Calu3 (cell line): ENCODE measurements around the gene SUCLG1. TPM values are rescaled to one million over a fixed set of nuclear protein-coding genes. Genes with fewer than 3 reads are reported as not detected.

Experiments used
- BruUV-seq: library from RNA; stranded (reverse); fragments of 400-500 nt; replicated peaks from 2 replicates; lab custom pipeline; 2021; lab: Mats Ljungman, UMichigan
- CTCF ChIA-PET: fragments of 300-600 bp; sonication (Branson Sonifier 250); formaldehyde crosslinking; loops from one replicate; lab custom pipeline; 2022; ENCODE audit warnings: antibody characterized with exemption; lab: Charles Lee
- DNase-seq: peaks from one replicate; pipeline ENCODE4 v3.0.0; 2022
- H3K27ac Mint-ChIP-seq: one replicate; pipeline ENCODE4 v1.8.0; 2022; ENCODE audit warnings: mixed read lengths; ENCODE audit not compliant: unreplicated experiment
- H3K27me3 Mint-ChIP-seq: one replicate; pipeline ENCODE4 v1.8.0; 2022; ENCODE audit warnings: mixed read lengths; ENCODE audit not compliant: unreplicated experiment
- H3K36me3 Mint-ChIP-seq: one replicate; pipeline ENCODE4 v1.8.0; 2022; ENCODE audit warnings: mild to moderate bottlenecking, moderate library complexity, mixed read lengths; ENCODE audit not compliant: insufficient read depth, unreplicated experiment
- H3K4me1 Mint-ChIP-seq: one replicate; pipeline ENCODE4 v1.8.0; 2022; ENCODE audit warnings: mild to moderate bottlenecking, low read depth, mixed read lengths; ENCODE audit not compliant: unreplicated experiment
- H3K4me3 Mint-ChIP-seq: one replicate; pipeline ENCODE4 v1.8.0; 2022; ENCODE audit warnings: mild to moderate bottlenecking, low read depth, moderate library complexity, mixed read lengths; ENCODE audit not compliant: unreplicated experiment
- H3K9me3 Mint-ChIP-seq: one replicate; pipeline ENCODE4 v1.8.0; 2022; ENCODE audit warnings: low read depth, mixed read lengths; ENCODE audit not compliant: unreplicated experiment
- intact Hi-C: fragments of 100-400 bp; cut with micrococcal nuclease; formaldehyde crosslinking; loops from one replicate; pipeline ENCODE4 v1.10.0; 2022; ENCODE audit not compliant: unreplicated experiment
- total RNA-seq: library from RNA; stranded (reverse); gene quantifications from 2 replicates; pipeline ENCODE4 v1.2.3, GENCODE V29; 2022
- TF ChIP-seq, protein P1 (sequence below): fragments of 200-600 bp; IDR thresholded peaks from one replicate; pipeline ENCODE4 v1.8.0; 2022; ENCODE audit warnings: antibody characterized with exemption; ENCODE audit not compliant: unreplicated experiment

SUCLG1 gene
- total RNA-seq, 1 experiment from 2014 or later, result 78.9 TPM

DNA sequence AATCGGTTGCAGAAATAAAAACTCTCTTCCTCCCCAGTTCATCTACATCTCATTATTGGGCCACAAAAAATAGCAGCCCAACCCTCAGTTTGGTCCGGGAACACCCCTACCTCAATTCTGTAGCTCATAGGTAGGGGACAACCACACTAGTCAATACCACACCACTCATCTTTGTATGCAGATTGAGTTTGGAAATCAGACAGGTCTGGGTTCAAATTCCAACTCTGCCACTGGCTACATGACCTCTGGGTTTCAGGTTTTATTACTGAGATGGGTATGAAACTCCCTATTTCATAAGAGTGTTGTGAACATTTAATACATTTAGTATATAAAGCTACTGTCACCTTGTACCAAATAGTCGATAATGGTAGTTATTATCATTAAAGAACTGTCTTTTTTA is 2.2 kb upstream of the SUCLG1 start:
- no TSS peak for BruUV-seq
- intact Hi-C loops, result no loop called here
- Mint-ChIP-seq H3K27ac (no peak overlapping the region), H3K4me3 (no peak overlapping the region), H3K9me3 (peaks cover 2% of the 10 kb centered on the region), H3K36me3 (peaks cover 16% of the 10 kb centered on the region), H3K27me3 (no peaks in the 10 kb centered on the region), H3K4me1 (peaks cover 34% of the 10 kb centered on the region)
- CTCF ChIA-PET, result interaction anchor here (0.7 kb wide), 1 partner anchor 9 kb away, joined by 4 read pairs; no protein-coding TSS in a partner anchor
- TF ChIP-seq, protein P1, sequence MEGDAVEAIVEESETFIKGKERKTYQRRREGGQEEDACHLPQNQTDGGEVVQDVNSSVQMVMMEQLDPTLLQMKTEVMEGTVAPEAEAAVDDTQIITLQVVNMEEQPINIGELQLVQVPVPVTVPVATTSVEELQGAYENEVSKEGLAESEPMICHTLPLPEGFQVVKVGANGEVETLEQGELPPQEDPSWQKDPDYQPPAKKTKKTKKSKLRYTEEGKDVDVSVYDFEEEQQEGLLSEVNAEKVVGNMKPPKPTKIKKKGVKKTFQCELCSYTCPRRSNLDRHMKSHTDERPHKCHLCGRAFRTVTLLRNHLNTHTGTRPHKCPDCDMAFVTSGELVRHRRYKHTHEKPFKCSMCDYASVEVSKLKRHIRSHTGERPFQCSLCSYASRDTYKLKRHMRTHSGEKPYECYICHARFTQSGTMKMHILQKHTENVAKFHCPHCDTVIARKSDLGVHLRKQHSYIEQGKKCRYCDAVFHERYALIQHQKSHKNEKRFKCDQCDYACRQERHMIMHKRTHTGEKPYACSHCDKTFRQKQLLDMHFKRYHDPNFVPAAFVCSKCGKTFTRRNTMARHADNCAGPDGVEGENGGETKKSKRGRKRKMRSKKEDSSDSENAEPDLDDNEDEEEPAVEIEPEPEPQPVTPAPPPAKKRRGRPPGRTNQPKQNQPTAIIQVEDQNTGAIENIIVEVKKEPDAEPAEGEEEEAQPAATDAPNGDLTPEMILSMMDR, result no peak
- no peak for DNase-seq

DNA sequence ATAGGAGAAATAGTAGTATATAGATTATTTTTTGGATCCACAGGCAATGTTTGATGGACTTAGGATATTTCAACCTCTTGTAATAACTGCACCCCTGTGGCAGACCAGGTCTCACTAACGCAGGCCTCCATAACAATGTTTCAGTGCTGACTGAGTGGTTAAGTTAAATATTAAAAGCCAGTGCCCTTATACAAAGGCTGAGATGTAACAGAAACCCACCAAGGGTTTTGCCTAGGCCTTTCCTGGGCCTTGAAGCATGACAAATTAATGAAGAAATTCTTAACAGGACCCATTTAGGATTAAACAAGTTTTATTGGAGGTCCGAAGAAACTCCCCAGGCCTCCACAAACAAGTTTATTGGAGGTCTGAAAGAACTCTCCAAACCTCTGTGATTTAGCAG is 1.6 kb upstream of the SUCLG1 start:
- Mint-ChIP-seq H3K27ac (no peak overlapping the region), H3K9me3 (peaks cover 2% of the 10 kb centered on the region), H3K36me3 (peaks cover 16% of the 10 kb centered on the region), H3K4me1 (peaks cover 34% of the 10 kb centered on the region), H3K27me3 (no peaks in the 10 kb centered on the region), H3K4me3 (no peak overlapping the region)
- no peak for DNase-seq
- intact Hi-C loops, result no loop called here
- CTCF ChIA-PET, result no interaction called here
- TF ChIP-seq, protein P1, result no peak
- no TSS peak for BruUV-seq

DNA sequence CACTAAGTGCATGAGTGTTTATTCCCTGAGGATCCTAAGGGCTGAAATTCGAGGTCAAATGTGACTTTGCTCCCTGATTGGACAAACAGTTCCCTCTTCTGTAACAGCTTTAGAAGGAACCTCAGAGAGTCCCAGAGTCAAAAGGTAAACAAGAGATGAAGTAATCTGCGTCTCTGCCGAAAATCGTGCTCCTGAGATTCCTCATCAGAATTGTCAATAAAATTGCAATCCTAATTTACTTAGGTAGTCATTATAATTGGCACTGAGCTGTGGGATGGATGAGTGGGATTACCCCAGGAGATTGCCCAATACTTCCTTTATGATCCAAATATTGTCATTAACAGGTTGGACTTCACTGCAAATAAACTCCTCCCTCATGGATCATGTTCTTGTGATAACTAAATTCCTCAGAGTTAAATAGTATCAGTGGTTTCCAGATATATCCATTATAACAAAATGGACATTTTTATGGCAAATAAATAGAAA is 907 bp upstream of the SUCLG1 start:
- intact Hi-C loops, result no loop called here
- H3K4me3 Mint-ChIP-seq, result peak overlapping the region; percentile 86
- CTCF ChIA-PET, result interaction anchor here (0.6 kb wide), 1 partner anchor 1166 kb away, joined by 3 read pairs; no protein-coding TSS in a partner anchor

DNA sequence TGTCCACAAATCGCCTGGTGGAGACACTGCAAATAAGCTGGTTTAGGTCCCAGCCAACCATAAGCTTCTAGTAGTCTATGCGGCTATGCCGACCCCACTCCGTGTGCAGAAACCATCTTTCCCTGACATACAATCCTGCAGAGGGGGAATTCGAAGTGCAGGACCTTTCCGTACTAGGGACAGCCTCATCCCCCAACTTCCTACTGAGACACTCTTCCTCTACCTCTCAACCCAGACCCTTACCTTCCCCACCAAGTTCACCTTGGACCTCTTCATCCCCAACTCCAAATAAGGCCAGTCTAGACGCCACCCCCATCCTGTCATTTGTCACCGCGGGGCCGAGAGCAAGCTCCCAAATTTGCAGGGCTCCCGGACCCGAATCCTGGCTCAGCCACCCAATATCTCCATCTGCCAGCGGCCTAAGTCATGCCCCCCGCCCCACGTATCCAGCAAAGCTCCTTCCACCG is 496 bp downstream of the SUCLG1 start:
- intact Hi-C loops, result no loop called here
- peak overlapping the region; percentile 86 for H3K4me3 Mint-ChIP-seq
- CTCF ChIA-PET, result interaction anchor here (0.6 to 1.0 kb wide), 2 partner anchors 14 to 45 kb away, joined by 3 to 4 read pairs; no protein-coding TSS in a partner anchor

More for the DNA sequence above, 907 bp upstream of the SUCLG1 start:
- TF ChIP-seq, protein P1, result no peak
- BruUV-seq, result no TSS peak
- H3K9me3 Mint-ChIP-seq, result peaks cover 2% of the 10 kb centered on the region
- no peak for DNase-seq
- no peaks in the 10 kb centered on the region for H3K27me3 Mint-ChIP-seq
- H3K4me1 Mint-ChIP-seq, result peaks cover 34% of the 10 kb centered on the region
- peaks cover 16% of the 10 kb centered on the region for H3K36me3 Mint-ChIP-seq
- H3K27ac Mint-ChIP-seq, result no peak overlapping the region

More for the DNA sequence above, 496 bp downstream of the SUCLG1 start:
- Mint-ChIP-seq H3K36me3 (peaks cover 16% of the 10 kb centered on the region), H3K4me1 (peaks cover 34% of the 10 kb centered on the region), H3K27ac (peak overlapping the region; percentile 93), H3K9me3 (no peaks in the 10 kb centered on the region), H3K27me3 (no peaks in the 10 kb centered on the region)
- BruUV-seq, result TSS peak; percentile 44
- TF ChIP-seq, protein P1, result no peak
- no peak for DNase-seq
